Activated CD8-positive, alpha-beta memory T cell treated with anti-CD3 and anti-CD28 coated beads, Interleukin-2, amount 10 ng/mL, durations not matched to agents 7 days and 5 days (primary cell): ENCODE measurements around the gene CACNA1S. TPM values are rescaled to one million over a fixed set of nuclear protein-coding genes. Genes with fewer than 3 reads are reported as not detected.

Experiments used
- ATAC-seq: fragments of 150-1000 bp; cut with Tn5 transposase; one replicate; pipeline ENCODE4 v1.10.0; 2021; ENCODE audit warnings: moderate library complexity
- CTCF ChIA-PET: fragments of 350-600 bp; sonication (Branson Sonifier 250); formaldehyde crosslinking; loops from one replicate; lab custom pipeline; 2021; ENCODE audit warnings: antibody characterized with exemption; lab: Charles Lee
- DNase-seq: peaks from one replicate; pipeline ENCODE4 v3.0.0-alpha.2; 2020
- H3K27ac Mint-ChIP-seq: one replicate; pipeline ENCODE4 v1.8.0; 2021; ENCODE audit warnings: mild to moderate bottlenecking, mixed read lengths
- H3K27me3 Mint-ChIP-seq: one replicate; pipeline ENCODE4 v1.8.0; 2021; ENCODE audit warnings: mixed read lengths
- H3K36me3 Mint-ChIP-seq: one replicate; pipeline ENCODE4 v1.8.0; 2021; ENCODE audit warnings: mild to moderate bottlenecking, mixed read lengths
- H3K4me1 Mint-ChIP-seq: one replicate; pipeline ENCODE4 v1.8.0; 2021; ENCODE audit warnings: mixed read lengths
- H3K4me3 Mint-ChIP-seq: one replicate; pipeline ENCODE4 v1.8.0; 2021; ENCODE audit warnings: mild to moderate bottlenecking, moderate library complexity, mixed read lengths
- H3K9me3 Mint-ChIP-seq: one replicate; pipeline ENCODE4 v1.8.0; 2022; ENCODE audit warnings: low read depth, mixed read lengths
- total RNA-seq, 2 experiments: library from RNA; stranded (reverse); gene quantifications; one replicate each; pipeline ENCODE4 v1.2.3, GENCODE V29; 2021

CACNA1S gene
- total RNA-seq, 2 experiments from 2014 or later: not detected

DNA sequence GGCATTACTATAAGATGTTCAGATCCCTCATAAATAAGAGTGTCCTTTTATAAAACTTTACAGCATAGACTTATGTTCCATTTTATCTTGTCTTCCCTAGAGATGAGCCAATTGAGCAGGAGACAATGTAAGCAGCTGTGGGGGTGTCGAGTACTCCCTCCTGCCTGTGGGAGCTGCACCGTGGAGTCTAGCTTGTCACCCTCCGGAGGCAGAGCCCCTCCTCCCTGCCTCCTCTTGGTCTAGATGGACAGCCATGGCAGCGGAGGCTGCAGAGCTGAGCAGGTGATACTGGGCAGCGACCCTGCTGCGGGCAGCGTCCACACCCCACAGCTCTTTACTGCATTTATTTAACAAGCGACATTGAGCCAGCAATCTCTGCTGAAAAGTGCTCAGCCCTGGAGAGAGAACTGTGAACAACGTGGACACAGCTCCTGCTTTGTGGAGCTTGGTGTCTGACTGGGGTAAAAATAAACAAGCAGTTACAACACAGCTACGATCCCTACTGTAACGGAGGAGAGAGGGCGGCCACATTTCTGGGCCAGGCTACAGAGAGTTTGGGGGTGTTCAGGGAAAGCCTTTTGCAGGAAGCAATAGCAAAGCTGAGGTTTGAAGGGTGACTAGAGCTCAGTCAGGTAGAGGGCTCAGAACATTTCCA, 75.9 kb downstream of the CACNA1S start:
- no peaks in the 10 kb centered on the region for H3K9me3 Mint-ChIP-seq
- no peak for DNase-seq
- no peaks in the 10 kb centered on the region for H3K4me1 Mint-ChIP-seq
- H3K27ac Mint-ChIP-seq: no peak overlapping the region
- ATAC-seq: no peak
- H3K36me3 Mint-ChIP-seq: no peaks in the 10 kb centered on the region
- H3K4me3 Mint-ChIP-seq: no peak overlapping the region
- CTCF ChIA-PET: interaction anchor here (5.2 to 13.1 kb wide), 3 partner anchors 13 to 65 kb away, joined by 25 to 146 read pairs (median 113); partner anchors contain the start of gene KIF21B
- H3K27me3 Mint-ChIP-seq: no peaks in the 10 kb centered on the region

- H3K36me3 Mint-ChIP-seq: no peaks in the 10 kb centered on the region
- no peaks in the 10 kb centered on the region for H3K9me3 Mint-ChIP-seq
- H3K27ac Mint-ChIP-seq: no peak overlapping the region
- ATAC-seq (no peak), DNase-seq (no peak)
- no peaks in the 10 kb centered on the region for H3K4me1 Mint-ChIP-seq
- no peak overlapping the region for H3K4me3 Mint-ChIP-seq
- H3K27me3 Mint-ChIP-seq: no peaks in the 10 kb centered on the region
- CTCF ChIA-PET: interaction anchor here (1.0 to 13.1 kb wide), 4 partner anchors 8 to 56 kb away, joined by 3 to 146 read pairs (median 60); partner anchors contain the start of gene KIF21B
These were observed 77.6 kb downstream of the CACNA1S start for GRCh38 chr1:201034671-201035070.

GRCh38 chr1:201032408-201032807, 79.8 kb downstream of the CACNA1S start:
- Mint-ChIP-seq H3K27me3 (no peaks in the 10 kb centered on the region), H3K9me3 (no peaks in the 10 kb centered on the region), H3K27ac (no peak overlapping the region), H3K4me3 (no peak overlapping the region), H3K4me1 (peaks cover 11% of the 10 kb centered on the region), H3K36me3 (no peaks in the 10 kb centered on the region)
- CTCF ChIA-PET: interaction anchor here (1.6 kb wide), 1 partner anchor 10 kb away, joined by 7 read pairs; no protein-coding TSS in a partner anchor
- DNase-seq (no peak), ATAC-seq (no peak)

GRCh38 chr1:201028461-201028889, 83.8 kb downstream of the CACNA1S start:
- peaks cover 46% of the 10 kb centered on the region for H3K4me1 Mint-ChIP-seq
- H3K9me3 Mint-ChIP-seq: no peaks in the 10 kb centered on the region
- ATAC-seq (no peak), DNase-seq (no peak)
- no peak overlapping the region for H3K4me3 Mint-ChIP-seq
- peaks cover 6% of the 10 kb centered on the region for H3K36me3 Mint-ChIP-seq
- no peaks in the 10 kb centered on the region for H3K27me3 Mint-ChIP-seq
- CTCF ChIA-PET: interaction anchor here (5.1 to 11.9 kb wide), 3 partner anchors 12 to 49 kb away, joined by 38 to 146 read pairs (median 71); no protein-coding TSS in a partner anchor
- no peak overlapping the region for H3K27ac Mint-ChIP-seq

DNA sequence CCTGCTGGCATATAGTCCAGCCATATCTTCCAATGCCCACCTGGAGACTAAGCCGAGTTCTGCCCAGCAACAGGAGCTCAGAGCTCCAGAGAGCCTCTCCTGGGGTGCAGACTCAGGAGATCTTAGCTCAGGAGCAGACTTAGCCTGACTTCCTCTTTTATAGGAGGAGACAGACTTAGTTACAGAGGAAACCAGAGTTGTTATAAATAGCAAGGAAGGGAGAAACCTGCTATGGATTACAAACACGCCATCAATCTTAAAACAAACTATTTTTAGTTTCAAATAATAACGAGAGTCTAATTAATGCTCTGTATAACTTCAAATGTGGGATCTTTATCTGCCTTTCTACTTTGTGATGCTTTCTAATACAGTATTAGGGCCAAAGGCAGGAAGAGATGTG, 85.4 kb downstream of the CACNA1S start:
- Mint-ChIP-seq H3K4me3 (no peak overlapping the region), H3K4me1 (peaks cover 48% of the 10 kb centered on the region)

DNA sequence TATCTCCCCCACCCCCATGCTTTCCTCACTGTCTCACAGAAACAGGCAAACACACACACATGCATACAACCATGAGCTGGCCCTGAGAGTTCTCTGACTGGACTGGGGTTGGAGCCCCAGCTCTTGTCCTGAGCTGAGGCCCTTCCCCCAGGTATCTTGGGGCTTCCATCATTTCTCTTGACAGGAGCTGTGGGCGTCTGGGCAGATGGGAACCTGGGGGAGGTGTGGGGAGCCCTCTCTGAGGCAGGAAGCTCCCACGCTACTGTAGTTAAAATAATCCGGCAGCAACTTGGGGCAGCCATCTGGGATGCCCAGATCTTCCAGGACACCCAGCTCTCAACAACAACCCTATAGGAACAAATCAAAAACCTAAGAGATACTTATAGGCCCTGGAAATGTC, 86.0 kb downstream of the CACNA1S start:
- Mint-ChIP-seq H3K4me1 (peaks cover 50% of the 10 kb centered on the region), H3K9me3 (no peaks in the 10 kb centered on the region), H3K4me3 (peak overlapping the region; percentile 69), H3K27me3 (no peaks in the 10 kb centered on the region), H3K27ac (peak overlapping the region; percentile 84), H3K36me3 (peaks cover 19% of the 10 kb centered on the region)
- CTCF ChIA-PET: interaction anchor here (0.6 to 11.9 kb wide), 13 partner anchors 9 to 405 kb away, joined by 3 to 146 read pairs (median 5); no protein-coding TSS in a partner anchor
- DNase-seq: no peak
- no peak for ATAC-seq

More for the DNA sequence above, 85.4 kb downstream of the CACNA1S start:
- DNase-seq: no peak
- Mint-ChIP-seq H3K27ac (peak overlapping the region; percentile 84), H3K36me3 (peaks cover 16% of the 10 kb centered on the region), H3K27me3 (no peaks in the 10 kb centered on the region), H3K9me3 (no peaks in the 10 kb centered on the region)
- CTCF ChIA-PET: interaction anchor here (1.0 to 11.9 kb wide), 9 partner anchors 13 to 405 kb away, joined by 3 to 146 read pairs (median 13); no protein-coding TSS in a partner anchor
- no peak for ATAC-seq

DNA sequence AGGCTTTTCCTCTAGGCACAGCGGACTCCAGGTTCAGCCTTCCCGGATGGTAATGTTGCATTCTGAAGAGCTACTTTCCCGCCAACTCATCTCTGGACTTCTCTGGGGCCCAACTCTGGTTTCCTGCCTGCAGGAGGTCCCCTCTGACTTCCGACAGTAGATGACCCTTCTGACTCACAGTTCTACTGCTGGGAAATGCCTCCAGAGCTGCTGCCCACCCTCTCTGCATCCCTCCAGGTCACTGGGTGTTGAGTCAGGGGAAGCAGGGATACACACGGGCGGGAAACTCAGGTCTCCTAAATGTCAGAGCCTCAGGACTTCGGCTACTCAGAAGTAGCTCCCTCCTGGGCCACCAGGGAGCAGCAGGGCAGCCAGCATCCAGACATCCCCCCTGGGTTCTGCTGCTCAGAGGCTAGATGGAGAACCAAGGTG, 86.6 kb downstream of the CACNA1S start:
- Mint-ChIP-seq H3K36me3 (peaks cover 23% of the 10 kb centered on the region), H3K4me3 (peak overlapping the region; percentile 69), H3K27me3 (no peaks in the 10 kb centered on the region), H3K4me1 (peaks cover 54% of the 10 kb centered on the region), H3K27ac (peak overlapping the region; percentile 84), H3K9me3 (no peaks in the 10 kb centered on the region)
- CTCF ChIA-PET: interaction anchor here (0.6 to 11.9 kb wide), 12 partner anchors 8 to 226 kb away, joined by 3 to 146 read pairs (median 5); no protein-coding TSS in a partner anchor
- ATAC-seq (no peak), DNase-seq (peak; percentile 69)

DNA sequence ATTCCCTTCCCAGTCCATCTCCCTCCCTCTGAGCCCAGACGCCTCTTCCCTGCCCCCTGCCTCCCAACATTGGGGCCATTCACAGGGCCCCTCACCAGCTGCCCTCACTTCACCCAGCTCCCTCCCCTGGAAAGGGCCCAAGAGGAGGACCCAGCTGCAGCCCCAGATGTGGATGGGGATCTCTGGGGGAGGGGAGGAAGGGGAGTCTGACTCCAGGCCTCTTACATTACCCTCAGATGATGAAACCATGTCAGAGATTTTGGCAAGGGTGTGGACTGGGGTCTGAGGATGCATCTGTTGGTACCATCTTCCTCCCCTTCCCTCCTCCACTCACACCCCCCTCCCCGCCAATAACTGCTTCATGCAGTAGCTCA, 87.6 kb downstream of the CACNA1S start:
- Mint-ChIP-seq H3K27me3 (no peaks in the 10 kb centered on the region), H3K36me3 (peaks cover 25% of the 10 kb centered on the region), H3K4me3 (peak overlapping the region; percentile 69), H3K27ac (peak overlapping the region; percentile 84), H3K9me3 (no peaks in the 10 kb centered on the region), H3K4me1 (peaks cover 64% of the 10 kb centered on the region)
- ATAC-seq (no peak), DNase-seq (no peak)
- CTCF ChIA-PET: interaction anchor here (0.7 to 11.9 kb wide), 6 partner anchors 12 to 90 kb away, joined by 3 to 146 read pairs (median 38); no protein-coding TSS in a partner anchor

- CTCF ChIA-PET: interaction anchor here (0.7 to 11.9 kb wide), 6 partner anchors 11 to 95 kb away, joined by 3 to 146 read pairs (median 38); no protein-coding TSS in a partner anchor
- DNase-seq (no peak), ATAC-seq (no peak)
- Mint-ChIP-seq H3K27ac (peak overlapping the region; percentile 11), H3K36me3 (peaks cover 29% of the 10 kb centered on the region), H3K27me3 (no peaks in the 10 kb centered on the region), H3K4me3 (peak overlapping the region; percentile 69), H3K9me3 (no peaks in the 10 kb centered on the region), H3K4me1 (peaks cover 68% of the 10 kb centered on the region)
These were observed 88.2 kb downstream of the CACNA1S start for GRCh38 chr1:201023920-201024624.

DNA sequence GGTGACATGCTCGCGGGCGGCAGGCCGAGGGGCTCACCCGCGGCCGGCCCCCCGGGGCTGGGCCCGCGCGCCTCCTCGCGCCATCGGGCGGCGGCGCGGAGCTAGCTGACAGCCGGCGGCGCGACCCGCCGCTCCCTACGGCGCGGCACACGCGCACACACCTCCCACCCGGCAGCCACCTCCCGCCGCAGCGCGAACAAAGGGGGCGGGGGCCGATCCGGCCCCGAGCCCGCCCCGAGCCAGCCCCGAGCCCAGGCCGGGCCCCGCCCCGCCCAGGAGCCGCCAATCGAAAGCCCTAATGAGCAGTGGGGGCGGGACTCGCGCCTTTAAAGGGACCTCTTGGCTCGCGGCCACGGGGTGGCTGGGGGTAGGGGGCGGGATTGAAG, 88.7 kb downstream of the CACNA1S start, which contains the start of gene KIF21B:
TSS of gene KIF21B (minus strand) at position 198 of the 386 bp plus-strand sequence. CDS start 331 bp downstream, outside the sequence.
- peak; percentile 93 for DNase-seq
- peak within 1 kb of the TSS; percentile 99 for H3K27ac Mint-ChIP-seq
- H3K4me3 Mint-ChIP-seq: peak within 1 kb of the TSS; percentile 91
- H3K27me3 Mint-ChIP-seq: no peaks in the 10 kb centered on the region
- H3K9me3 Mint-ChIP-seq: no peaks in the 10 kb centered on the region
- H3K36me3 Mint-ChIP-seq: peaks cover 32% of the 10 kb centered on the region
- H3K4me1 Mint-ChIP-seq: peaks cover 72% of the 10 kb centered on the region
- ATAC-seq: peak; percentile 78
- CTCF ChIA-PET: interaction anchor here (1.2 to 11.9 kb wide), 5 partner anchors 11 to 96 kb away, joined by 3 to 146 read pairs (median 39); no protein-coding TSS in a partner anchor

GRCh38 chr1:201022820-201023516, 89.3 kb downstream of the CACNA1S start:
- Mint-ChIP-seq H3K9me3 (no peaks in the 10 kb centered on the region), H3K4me3 (peak overlapping the region; percentile 91), H3K36me3 (peaks cover 37% of the 10 kb centered on the region), H3K27ac (peak overlapping the region; percentile 99), H3K27me3 (no peaks in the 10 kb centered on the region), H3K4me1 (peaks cover 72% of the 10 kb centered on the region)
- DNase-seq: peak; percentile 69
- no peak for ATAC-seq
- CTCF ChIA-PET: interaction anchor here (1.2 to 11.9 kb wide), 6 partner anchors 10 to 96 kb away, joined by 3 to 146 read pairs (median 31); no protein-coding TSS in a partner anchor

DNA sequence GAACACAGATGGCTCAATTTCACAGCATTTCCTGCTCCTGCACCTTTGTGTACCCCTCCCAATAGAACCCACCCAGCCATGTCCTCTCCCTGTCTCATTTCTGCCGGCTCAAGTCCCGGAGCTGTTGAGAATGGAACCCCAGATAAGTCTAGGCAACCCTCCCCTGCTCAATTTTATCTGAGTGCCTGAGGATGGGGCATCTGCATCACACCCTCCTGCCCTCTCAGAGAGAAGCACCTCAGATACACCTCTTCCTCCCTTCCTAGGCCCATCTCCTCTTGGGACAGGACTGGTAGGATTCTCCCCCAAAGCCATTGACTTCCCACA, 89.8 kb downstream of the CACNA1S start:
- H3K27me3 Mint-ChIP-seq: no peaks in the 10 kb centered on the region
- DNase-seq: no peak
- H3K4me3 Mint-ChIP-seq: peak overlapping the region; percentile 91
- H3K9me3 Mint-ChIP-seq: no peaks in the 10 kb centered on the region
- peak overlapping the region; percentile 99 for H3K27ac Mint-ChIP-seq
- H3K36me3 Mint-ChIP-seq: peaks cover 37% of the 10 kb centered on the region
- H3K4me1 Mint-ChIP-seq: peaks cover 73% of the 10 kb centered on the region
- no peak for ATAC-seq
- CTCF ChIA-PET: interaction anchor here (1.0 to 11.9 kb wide), 6 partner anchors 10 to 97 kb away, joined by 4 to 146 read pairs (median 22); no protein-coding TSS in a partner anchor
